ENCODE results near the gene TBC1D22A. TPM values are rescaled to one million over a fixed set of nuclear protein-coding genes. Genes with fewer than 3 reads are reported as not detected.

Gene TBC1D22A
- total and polyA plus RNA-seq, 4 experiments from 2014 or later, result 20.6 to 49.2 (median 36.7) TPM

GRCh38 chr22:46829117-46829891 is 66.9 kb downstream of the TBC1D22A start:
- Mint-ChIP-seq H3K36me3 (peaks cover 56 to 57% of the 10 kb centered on the region in 2 donors), H3K4me1 (peaks cover 19 to 42% (median 23%) of the 10 kb centered on the region in 4 donors), H3K27ac (peak overlapping the region in 2 of 7 donors; percentile 15 to 50), H3K9me3 (peaks cover 0 to 5% (median 1%) of the 10 kb centered on the region in 8 donors), H3K4me3 (no peak overlapping the region), H3K27me3 (no peaks in the 10 kb centered on the region)
- no peak for DNase-seq
- ChIA-PET POLR2A (ENCODE audit: partially characterized antibody) (no interaction called here), CTCF (ENCODE audit: partially characterized antibody) (no interaction called here)
- H3K27me3 ChIP-seq (ENCODE audit: insufficient read depth, low read length), result no peaks in the 10 kb centered on the region
- H3K9me3 ChIP-seq (ENCODE audit: control insufficient read depth in 1 of 2, low read length in 2 of 2), result peaks cover 0 to 3% of the 10 kb centered on the region in 2 donors
- no peak overlapping the region for H3K27ac ChIP-seq (ENCODE audit: low read depth, low read length)
- no peak overlapping the region for H3K4me3 ChIP-seq (ENCODE audit: low read length in 2 of 2)
- intact Hi-C loops (cut with micrococcal nuclease), result no loop called here
- H3K4me1 ChIP-seq (ENCODE audit: insufficient read depth, low read length), result no peaks in the 10 kb centered on the region
- H3K36me3 ChIP-seq (ENCODE audit: insufficient read depth, low read length), result no peaks in the 10 kb centered on the region

DNA sequence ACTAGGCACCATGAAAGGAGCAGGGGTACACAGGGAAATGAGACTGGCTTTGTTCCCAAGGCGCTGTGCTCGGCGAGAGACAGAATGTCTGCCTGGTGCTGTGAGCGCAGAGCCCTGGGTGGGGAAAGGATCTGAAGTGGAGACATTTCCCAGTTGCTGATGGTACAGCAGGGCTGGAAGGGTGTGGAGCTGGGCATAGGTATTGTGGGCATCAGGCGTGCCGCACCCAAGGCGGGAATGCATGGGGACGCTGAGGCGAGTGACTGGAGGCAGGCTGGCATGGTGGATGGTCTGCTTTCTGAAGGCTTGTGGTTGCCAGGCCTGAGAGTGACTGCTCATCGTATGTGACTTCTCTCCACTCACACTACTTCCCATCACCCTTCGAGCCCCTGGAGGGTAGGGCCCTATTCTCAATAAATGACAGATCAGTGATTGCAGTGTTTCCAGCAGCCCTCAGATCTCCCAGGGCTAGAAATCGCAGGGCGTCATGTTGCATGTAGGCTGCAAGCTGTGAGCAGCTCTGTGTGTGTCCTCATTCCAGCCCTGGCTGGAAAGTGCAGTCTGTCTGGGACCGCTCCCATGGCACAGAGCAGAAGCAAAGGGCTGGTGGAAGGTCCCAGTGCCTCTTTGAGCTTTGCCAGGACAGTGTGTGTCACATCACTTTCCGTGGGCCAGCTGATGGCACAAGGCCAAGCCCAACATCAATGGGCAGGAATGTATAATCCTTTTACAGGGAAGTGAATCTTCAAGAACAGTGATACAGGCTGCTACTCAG is 67.7 kb downstream of the TBC1D22A start:
- no peak for DNase-seq
- H3K36me3 ChIP-seq (ENCODE audit: insufficient read depth, low read length), result no peaks in the 10 kb centered on the region
- Mint-ChIP-seq H3K9me3 (peaks cover 0 to 10% (median 7%) of the 10 kb centered on the region in 8 donors), H3K4me3 (no peak overlapping the region), H3K27ac (no peak overlapping the region), H3K4me1 (peaks cover 13 to 34% (median 18%) of the 10 kb centered on the region in 4 donors), H3K27me3 (no peaks in the 10 kb centered on the region), H3K36me3 (peaks cover 56 to 63% of the 10 kb centered on the region in 2 donors)
- H3K27me3 ChIP-seq (ENCODE audit: insufficient read depth, low read length), result no peaks in the 10 kb centered on the region
- peaks cover 0 to 11% of the 10 kb centered on the region in 2 donors for H3K9me3 ChIP-seq (ENCODE audit: control insufficient read depth in 1 of 2, low read length in 2 of 2)
- POLR2A ChIA-PET (ENCODE audit: partially characterized antibody), result no interaction called here
- no peak overlapping the region for H3K4me3 ChIP-seq (ENCODE audit: low read length in 2 of 2)
- intact Hi-C loops (cut with micrococcal nuclease), result no loop called here
- no peak overlapping the region for H3K27ac ChIP-seq (ENCODE audit: low read depth, low read length)
- CTCF ChIA-PET (ENCODE audit: partially characterized antibody), result no interaction called here
- no peaks in the 10 kb centered on the region for H3K4me1 ChIP-seq (ENCODE audit: insufficient read depth, low read length)

DNA sequence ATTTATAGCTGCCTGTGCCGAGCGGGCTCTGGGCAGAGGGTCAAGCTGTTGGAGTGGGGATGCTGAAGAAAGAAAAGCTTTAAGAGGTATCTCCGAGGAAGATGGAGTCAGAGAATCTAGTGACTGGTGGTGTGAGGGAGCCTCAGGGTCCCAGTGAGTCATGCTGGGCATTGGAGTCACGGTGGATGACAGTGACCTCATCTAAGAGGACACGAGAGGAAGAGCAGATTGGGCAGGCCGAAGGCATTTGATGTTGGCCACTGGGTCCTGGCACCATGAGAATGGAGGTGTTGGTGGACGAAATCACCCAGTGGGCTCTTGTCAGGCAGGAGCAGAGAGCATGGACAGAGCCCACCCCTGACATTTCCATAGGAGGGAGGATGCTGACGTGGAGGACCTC is 68.4 kb downstream of the TBC1D22A start:
- Mint-ChIP-seq H3K36me3 (peaks cover 59 to 67% of the 10 kb centered on the region in 2 donors), H3K9me3 (peaks cover 0 to 17% (median 13%) of the 10 kb centered on the region in 8 donors), H3K4me3 (no peak overlapping the region), H3K27ac (peak overlapping the region in 1 of 7 donors; percentile 4), H3K4me1 (peaks cover 13 to 34% (median 18%) of the 10 kb centered on the region in 4 donors), H3K27me3 (no peaks in the 10 kb centered on the region)
- H3K4me1 ChIP-seq (ENCODE audit: insufficient read depth, low read length), result no peaks in the 10 kb centered on the region
- POLR2A ChIA-PET (ENCODE audit: partially characterized antibody), result no interaction called here
- CTCF ChIA-PET (ENCODE audit: partially characterized antibody), result no interaction called here
- DNase-seq, result no peak
- peaks cover 0 to 16% of the 10 kb centered on the region in 2 donors for H3K9me3 ChIP-seq (ENCODE audit: control insufficient read depth in 1 of 2, low read length in 2 of 2)
- no peak overlapping the region for H3K27ac ChIP-seq (ENCODE audit: low read depth, low read length)
- H3K4me3 ChIP-seq (ENCODE audit: low read length in 2 of 2), result no peak overlapping the region
- H3K36me3 ChIP-seq (ENCODE audit: insufficient read depth, low read length), result no peaks in the 10 kb centered on the region
- intact Hi-C loops (cut with micrococcal nuclease), result no loop called here
- H3K27me3 ChIP-seq (ENCODE audit: insufficient read depth, low read length), result no peaks in the 10 kb centered on the region

DNA sequence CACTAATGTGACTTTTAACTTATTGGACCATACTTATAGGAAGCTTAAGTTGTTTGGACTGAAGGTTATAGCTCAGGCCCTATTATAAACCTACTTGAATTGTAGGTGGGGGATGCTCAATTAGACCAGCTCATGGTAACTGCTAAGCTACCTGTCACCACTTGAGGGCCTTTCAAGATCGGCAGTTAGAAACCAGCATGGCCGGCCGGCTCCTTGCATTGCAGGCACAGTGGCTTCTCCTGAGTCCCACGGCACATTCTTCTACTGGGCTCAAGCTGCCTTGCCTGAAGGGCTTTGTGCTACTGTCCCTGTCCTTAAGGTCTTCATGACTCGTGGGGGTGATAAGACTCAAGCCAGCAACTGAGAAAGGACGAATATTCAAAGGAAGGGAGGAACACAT is 70.8 kb downstream of the TBC1D22A start:
- Mint-ChIP-seq H3K27ac (peak overlapping the region in 1 of 7 donors; percentile 15), H3K9me3 (peaks cover 0 to 25% (median 14%) of the 10 kb centered on the region in 8 donors), H3K27me3 (no peaks in the 10 kb centered on the region), H3K36me3 (peaks cover 41 to 55% of the 10 kb centered on the region in 2 donors), H3K4me1 (peaks cover 9 to 16% (median 13%) of the 10 kb centered on the region in 4 donors), H3K4me3 (no peak overlapping the region)
- H3K4me1 ChIP-seq (ENCODE audit: insufficient read depth, low read length), result no peaks in the 10 kb centered on the region
- ChIA-PET CTCF (ENCODE audit: partially characterized antibody) (interaction anchor here (1.0 to 1.2 kb wide), 2 partner anchors 12 to 30 kb away, joined by 5 read pairs; no protein-coding TSS in a partner anchor), POLR2A (ENCODE audit: partially characterized antibody) (interaction anchor here (0.7 kb wide), 1 partner anchor 9 kb away, joined by 3 read pairs; no protein-coding TSS in a partner anchor)
- H3K4me3 ChIP-seq (ENCODE audit: low read length in 2 of 2), result no peak overlapping the region
- DNase-seq, result no peak
- no peak overlapping the region for H3K27ac ChIP-seq (ENCODE audit: low read depth, low read length)
- no peaks in the 10 kb centered on the region for H3K27me3 ChIP-seq (ENCODE audit: insufficient read depth, low read length)
- no peaks in the 10 kb centered on the region for H3K36me3 ChIP-seq (ENCODE audit: insufficient read depth, low read length)
- intact Hi-C loops (cut with micrococcal nuclease), result no loop called here
- peaks cover 0 to 17% of the 10 kb centered on the region in 2 donors for H3K9me3 ChIP-seq (ENCODE audit: control insufficient read depth in 1 of 2, low read length in 2 of 2)

- Mint-ChIP-seq H3K4me1 (peaks cover 2 to 13% (median 7%) of the 10 kb centered on the region in 4 donors), H3K4me3 (no peak overlapping the region), H3K9me3 (peaks cover 0 to 25% (median 14%) of the 10 kb centered on the region in 8 donors), H3K36me3 (peaks cover 32 to 47% of the 10 kb centered on the region in 2 donors), H3K27ac (no peak overlapping the region), H3K27me3 (no peaks in the 10 kb centered on the region)
- no peak overlapping the region for H3K27ac ChIP-seq (ENCODE audit: low read depth, low read length)
- no peaks in the 10 kb centered on the region for H3K4me1 ChIP-seq (ENCODE audit: insufficient read depth, low read length)
- ChIA-PET CTCF (ENCODE audit: partially characterized antibody) (no interaction called here), POLR2A (ENCODE audit: partially characterized antibody) (no interaction called here)
- H3K9me3 ChIP-seq (ENCODE audit: control insufficient read depth in 1 of 2, low read length in 2 of 2), result peaks cover 0 to 17% of the 10 kb centered on the region in 2 donors
- no peaks in the 10 kb centered on the region for H3K27me3 ChIP-seq (ENCODE audit: insufficient read depth, low read length)
- DNase-seq, result no peak
- H3K36me3 ChIP-seq (ENCODE audit: insufficient read depth, low read length), result no peaks in the 10 kb centered on the region
- H3K4me3 ChIP-seq (ENCODE audit: low read length in 2 of 2), result no peak overlapping the region
- intact Hi-C loops (cut with micrococcal nuclease), result no loop called here
Observed at GRCh38 chr22:46834021-46834737, 71.7 kb downstream of the TBC1D22A start.

GRCh38 chr22:46835288-46835687 is 72.8 kb downstream of the TBC1D22A start:
- CTCF ChIA-PET (ENCODE audit: partially characterized antibody), result no interaction called here

More at GRCh38 chr22:46835288-46835687, 72.8 kb downstream of the TBC1D22A start:
- intact Hi-C loops (cut with micrococcal nuclease), result no loop called here
- Histone ChIP-seq H3K27me3 (ENCODE audit: insufficient read depth, low read length) (no peaks in the 10 kb centered on the region), H3K27ac (ENCODE audit: low read depth, low read length) (no peak overlapping the region), H3K9me3 (ENCODE audit: control insufficient read depth in 1 of 2, low read length in 2 of 2) (peaks cover 0 to 17% of the 10 kb centered on the region in 2 donors), H3K4me3 (ENCODE audit: low read length in 2 of 2) (no peak overlapping the region), H3K4me1 (ENCODE audit: insufficient read depth, low read length) (no peaks in the 10 kb centered on the region), H3K36me3 (ENCODE audit: insufficient read depth, low read length) (no peaks in the 10 kb centered on the region)
- H3K27ac Mint-ChIP-seq, result peak overlapping the region in 1 of 7 donors; percentile 66
- H3K27me3 Mint-ChIP-seq, result no peaks in the 10 kb centered on the region
- H3K9me3 Mint-ChIP-seq, result peaks cover 0 to 25% (median 14%) of the 10 kb centered on the region in 8 donors
- H3K4me3 Mint-ChIP-seq, result no peak overlapping the region
- POLR2A ChIA-PET (ENCODE audit: partially characterized antibody), result interaction anchor here (1.2 kb wide), 1 partner anchor 73 kb away, joined by 4 read pairs; the partner anchor contains the start of gene TBC1D22A
- peaks cover 4 to 13% (median 9%) of the 10 kb centered on the region in 4 donors for H3K4me1 Mint-ChIP-seq
- DNase-seq, result no peak
- peaks cover 24 to 37% of the 10 kb centered on the region in 2 donors for H3K36me3 Mint-ChIP-seq

Data from CD4-positive, alpha-beta memory T cell (primary cell).